NCI-H187 (cell line): ENCODE results near the gene NR2F6.
A peak's percentile ranks its signal among the peaks of the same experiment; 100 is the strongest.

Source experiments
- DNase-seq, 2 experiments: peaks; one replicate each; lab custom pipeline; 2025; lab: John Stamatoyannopoulos, UW

Gene NR2F6

GRCh38 chr19:17263712-17264640 is 18.3 kb upstream of the NR2F6 start:
- no peak for DNase-seq

- no peak for DNase-seq
Observed at GRCh38 chr19:17262557-17262956, 16.8 kb upstream of the NR2F6 start.

- peak in 1 of 2 experiments; percentile 64 for DNase-seq
Observed at GRCh38 chr19:17260842-17261325, 15.2 kb upstream of the NR2F6 start.

GRCh38 chr19:17259934-17260333 is 14.2 kb upstream of the NR2F6 start:
- no peak for DNase-seq

- no peak for DNase-seq
Observed at GRCh38 chr19:17259118-17259780, 13.5 kb upstream of the NR2F6 start.

GRCh38 chr19:17256130-17256529 is 10.4 kb upstream of the NR2F6 start:
- no peak for DNase-seq

- no peak for DNase-seq
Observed at GRCh38 chr19:17255150-17255621, 9.5 kb upstream of the NR2F6 start.

- DNase-seq = no peak
Observed at GRCh38 chr19:17254636-17255035, 8.9 kb upstream of the NR2F6 start.

GRCh38 chr19:17249887-17250548 is 4.3 kb upstream of the NR2F6 start:
- DNase-seq = no peak

- DNase-seq = no peak
Observed at GRCh38 chr19:17248011-17248776, 2.5 kb upstream of the NR2F6 start.

GRCh38 chr19:17246681-17247425 is 1.1 kb upstream of the NR2F6 start:
- no peak for DNase-seq

- no peak for DNase-seq
Observed at GRCh38 chr19:17244618-17245534, 843 bp downstream of the NR2F6 start.

GRCh38 chr19:17243830-17244617 is 1.7 kb downstream of the NR2F6 start:
- no peak for DNase-seq

- DNase-seq = no peak
Observed at GRCh38 chr19:17243211-17243829, 2.4 kb downstream of the NR2F6 start.

GRCh38 chr19:17242431-17243208 is 3.1 kb downstream of the NR2F6 start:
- no peak for DNase-seq

GRCh38 chr19:17240826-17241399 is 4.8 kb downstream of the NR2F6 start:
- no peak for DNase-seq

- no peak for DNase-seq
Observed at GRCh38 chr19:17240062-17240752, 5.5 kb downstream of the NR2F6 start.
